Liver (tissue), 3 donors: ENCODE results near the gene TM9SF4.

Experiments used
- GABPA ChIP-seq, 2 donors: IDR thresholded peaks in 1 of 2; conservative IDR thresholded peaks in 1 of 2; 2 replicates each; pipeline ENCODE4 v1.6.1; 2016; ENCODE audit warnings: antibody characterized with exemption in 2 of 2, mild to moderate bottlenecking in 1 of 2, moderate library complexity in 1 of 2
- JUND ChIP-seq, 2 donors: IDR thresholded peaks; 2 replicates each; pipeline ENCODE4 v1.6.1; 2016; ENCODE audit warnings: antibody characterized with exemption in 2 of 2
- TAF1 ChIP-seq: conservative IDR thresholded peaks from 2 replicates; pipeline ENCODE4 v1.6.1; 2016; ENCODE audit warnings: antibody characterized with exemption, mild to moderate bottlenecking
- TF ChIP-seq, protein P1 (sequence below): fragments of 150-350 bp; IDR thresholded peaks from 2 replicates; pipeline ENCODE4 v1.5.1; 2017; ENCODE audit warnings: improper control_type of control experiment, low read depth, low read length; ENCODE audit not compliant: missing input control
- donor health status: healthy.
- donor health status: healthy.

DNA sequence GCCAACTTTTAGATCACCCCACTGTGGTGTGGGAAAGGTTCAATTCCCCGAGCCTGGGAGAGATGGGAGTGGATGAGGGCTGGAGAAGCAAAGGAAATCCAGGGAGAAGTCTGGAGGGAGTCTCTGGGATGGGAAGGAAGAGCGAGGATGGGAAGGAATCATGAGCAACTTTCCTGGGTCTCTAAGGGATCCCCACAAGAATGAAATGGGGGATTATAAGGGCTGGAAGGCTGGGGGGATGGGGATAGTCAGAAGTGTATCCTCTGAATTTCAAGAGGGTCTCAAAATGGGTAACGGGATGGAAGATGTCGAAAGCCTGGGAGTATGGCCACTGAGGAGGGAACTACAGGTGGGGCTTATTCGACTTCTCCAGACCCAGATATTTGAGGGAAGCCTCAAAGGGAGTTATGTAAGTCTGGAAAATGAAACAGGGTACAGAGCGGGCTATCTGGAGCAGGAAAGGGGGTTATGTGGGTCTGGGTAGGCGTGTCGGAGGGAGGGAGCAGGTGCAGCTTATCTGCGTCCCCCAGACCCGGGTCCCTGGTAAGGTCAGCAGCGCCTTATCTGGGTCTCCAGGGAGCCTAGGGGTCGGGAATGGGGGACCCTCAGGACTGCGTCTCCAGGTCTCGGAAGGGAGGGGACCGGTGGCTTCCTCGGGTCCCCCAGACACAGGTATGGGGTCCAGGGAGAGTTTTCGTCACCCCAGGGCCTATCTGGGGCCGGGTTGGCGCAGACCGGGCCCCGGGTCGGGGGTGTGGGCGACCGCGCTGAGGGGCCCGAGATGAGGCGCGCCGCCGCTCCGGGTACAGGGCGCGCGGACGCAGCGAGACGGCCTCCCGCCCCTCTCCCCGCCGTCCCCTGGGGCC lies 97.5 kb downstream of the TM9SF4 start:
- TF ChIP-seq, protein P1, sequence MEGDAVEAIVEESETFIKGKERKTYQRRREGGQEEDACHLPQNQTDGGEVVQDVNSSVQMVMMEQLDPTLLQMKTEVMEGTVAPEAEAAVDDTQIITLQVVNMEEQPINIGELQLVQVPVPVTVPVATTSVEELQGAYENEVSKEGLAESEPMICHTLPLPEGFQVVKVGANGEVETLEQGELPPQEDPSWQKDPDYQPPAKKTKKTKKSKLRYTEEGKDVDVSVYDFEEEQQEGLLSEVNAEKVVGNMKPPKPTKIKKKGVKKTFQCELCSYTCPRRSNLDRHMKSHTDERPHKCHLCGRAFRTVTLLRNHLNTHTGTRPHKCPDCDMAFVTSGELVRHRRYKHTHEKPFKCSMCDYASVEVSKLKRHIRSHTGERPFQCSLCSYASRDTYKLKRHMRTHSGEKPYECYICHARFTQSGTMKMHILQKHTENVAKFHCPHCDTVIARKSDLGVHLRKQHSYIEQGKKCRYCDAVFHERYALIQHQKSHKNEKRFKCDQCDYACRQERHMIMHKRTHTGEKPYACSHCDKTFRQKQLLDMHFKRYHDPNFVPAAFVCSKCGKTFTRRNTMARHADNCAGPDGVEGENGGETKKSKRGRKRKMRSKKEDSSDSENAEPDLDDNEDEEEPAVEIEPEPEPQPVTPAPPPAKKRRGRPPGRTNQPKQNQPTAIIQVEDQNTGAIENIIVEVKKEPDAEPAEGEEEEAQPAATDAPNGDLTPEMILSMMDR, result no peak
- no peak for TF ChIP-seq JUND (IDR thresholded peaks at IDR 0.05)
- no peak for TF ChIP-seq GABPA (IDR thresholded peaks at IDR 0.05 in 1 of 2, conservative IDR thresholded peaks at IDR 0.05 in 1 of 2)
- no peak for TF ChIP-seq TAF1
